ENCODE results near the gene ZNF430. TPM values are rescaled to one million over a fixed set of nuclear protein-coding genes. Genes with fewer than 3 reads are reported as not detected.

Gene ZNF430
- total and polyA plus RNA-seq, 4 donors = 0.31 to 5.3 (median 2.9) TPM

DNA sequence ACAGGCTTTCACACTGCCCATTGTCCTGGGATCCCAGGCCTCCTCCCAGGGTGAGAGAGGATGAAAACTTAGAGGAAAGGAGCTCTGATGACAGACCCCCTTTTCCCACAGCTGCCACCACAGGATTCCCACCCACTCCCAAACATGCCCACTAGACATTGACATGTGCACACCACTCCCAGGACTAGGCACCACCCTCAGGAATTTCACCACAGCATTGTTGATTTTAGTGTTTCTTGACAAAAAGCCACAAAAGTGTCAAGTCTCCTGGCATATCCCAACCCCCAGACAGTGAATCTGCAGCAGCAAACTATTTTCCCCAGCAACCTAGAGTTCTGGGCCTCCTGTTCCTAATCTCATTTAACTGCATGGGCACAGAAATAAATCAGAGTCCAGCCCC is 71.7 kb downstream of the ZNF430 start:
- no peak for DNase-seq (ENCODE audit: low spot score)
- H3K27ac ChIP-seq (ENCODE audit: low read depth in 1 of 2, low read length in 2 of 2) = no peak overlapping the region
- no peaks in the 10 kb centered on the region for H3K4me1 ChIP-seq (ENCODE audit: control insufficient read depth in 4 of 4, insufficient read depth in 4 of 4, low read length in 3 of 4)
- TF ChIP-seq, protein P1, sequence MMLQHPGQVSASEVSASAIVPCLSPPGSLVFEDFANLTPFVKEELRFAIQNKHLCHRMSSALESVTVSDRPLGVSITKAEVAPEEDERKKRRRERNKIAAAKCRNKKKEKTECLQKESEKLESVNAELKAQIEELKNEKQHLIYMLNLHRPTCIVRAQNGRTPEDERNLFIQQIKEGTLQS (IDR thresholded peaks at IDR 0.05) = no peak
- TF ChIP-seq RXRA (IDR thresholded peaks at IDR 0.05) = no peak
- TF ChIP-seq, protein P2, sequence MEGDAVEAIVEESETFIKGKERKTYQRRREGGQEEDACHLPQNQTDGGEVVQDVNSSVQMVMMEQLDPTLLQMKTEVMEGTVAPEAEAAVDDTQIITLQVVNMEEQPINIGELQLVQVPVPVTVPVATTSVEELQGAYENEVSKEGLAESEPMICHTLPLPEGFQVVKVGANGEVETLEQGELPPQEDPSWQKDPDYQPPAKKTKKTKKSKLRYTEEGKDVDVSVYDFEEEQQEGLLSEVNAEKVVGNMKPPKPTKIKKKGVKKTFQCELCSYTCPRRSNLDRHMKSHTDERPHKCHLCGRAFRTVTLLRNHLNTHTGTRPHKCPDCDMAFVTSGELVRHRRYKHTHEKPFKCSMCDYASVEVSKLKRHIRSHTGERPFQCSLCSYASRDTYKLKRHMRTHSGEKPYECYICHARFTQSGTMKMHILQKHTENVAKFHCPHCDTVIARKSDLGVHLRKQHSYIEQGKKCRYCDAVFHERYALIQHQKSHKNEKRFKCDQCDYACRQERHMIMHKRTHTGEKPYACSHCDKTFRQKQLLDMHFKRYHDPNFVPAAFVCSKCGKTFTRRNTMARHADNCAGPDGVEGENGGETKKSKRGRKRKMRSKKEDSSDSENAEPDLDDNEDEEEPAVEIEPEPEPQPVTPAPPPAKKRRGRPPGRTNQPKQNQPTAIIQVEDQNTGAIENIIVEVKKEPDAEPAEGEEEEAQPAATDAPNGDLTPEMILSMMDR (IDR thresholded peaks at IDR 0.05; ENCODE audit: low read depth, low read length, missing input control) = no peak
- TF ChIP-seq SP1 (IDR thresholded peaks at IDR 0.05) = no peak
- no peak for TF ChIP-seq EGR1 (IDR thresholded peaks at IDR 0.05; ENCODE audit: low read depth in 2 of 2)
- TF ChIP-seq, protein P3, sequence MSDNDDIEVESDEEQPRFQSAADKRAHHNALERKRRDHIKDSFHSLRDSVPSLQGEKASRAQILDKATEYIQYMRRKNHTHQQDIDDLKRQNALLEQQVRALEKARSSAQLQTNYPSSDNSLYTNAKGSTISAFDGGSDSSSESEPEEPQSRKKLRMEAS (IDR thresholded peaks at IDR 0.05) = no peak
- no peak for TF ChIP-seq YY1 (IDR thresholded peaks at IDR 0.05)
- H3K27me3 ChIP-seq (ENCODE audit: control insufficient read depth in 4 of 4, insufficient read depth in 4 of 4, low read length in 3 of 4) = no peaks in the 10 kb centered on the region
- H3K36me3 ChIP-seq (ENCODE audit: control insufficient read depth in 4 of 4, insufficient read depth in 3 of 4, low read depth in 1 of 4, low read length in 3 of 4) = no peaks in the 10 kb centered on the region
- no peak overlapping the region for H3K4me3 ChIP-seq (ENCODE audit: low read depth in 1 of 3, low read length in 3 of 3)
- H3K9ac ChIP-seq (ENCODE audit: low read depth in 1 of 2, low read length in 2 of 2) = no peak overlapping the region
- peaks cover 0 to 1% (median 0%) of the 10 kb centered on the region in 4 donors for H3K9me3 ChIP-seq (ENCODE audit: control insufficient read depth in 4 of 4, low read length in 3 of 4)

DNA sequence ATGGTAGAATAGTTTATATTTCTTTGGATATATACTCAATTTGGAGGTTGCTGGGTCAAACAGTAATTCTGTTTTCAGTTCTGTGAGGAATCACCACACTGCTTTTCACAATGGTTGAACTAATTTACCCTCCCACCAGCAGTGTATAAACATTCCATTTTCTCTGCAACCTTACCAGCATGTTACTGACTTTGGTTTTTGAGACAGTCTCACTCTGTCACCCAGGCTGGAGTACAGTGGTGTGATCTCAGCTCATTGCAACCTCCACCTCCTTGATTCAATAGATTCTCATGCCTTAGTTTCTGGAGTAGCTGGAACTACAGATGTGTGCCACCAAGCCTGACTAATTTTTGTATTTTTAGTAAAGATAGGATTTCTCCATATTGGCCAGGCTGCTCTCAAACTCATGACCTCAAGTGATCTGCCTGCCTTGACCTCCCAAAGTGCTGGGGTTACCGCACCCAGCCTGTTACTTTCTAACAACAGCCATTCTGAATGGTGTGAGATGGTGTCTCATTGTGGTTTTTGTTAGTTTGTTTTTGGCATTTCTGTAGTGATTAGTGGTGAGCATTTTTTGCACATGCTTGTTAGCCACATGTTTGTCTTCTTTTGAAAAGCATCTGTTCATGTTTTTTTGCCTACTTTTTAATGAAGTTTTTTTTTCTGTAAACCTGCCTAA is 74.0 kb downstream of the ZNF430 start:
- 90% methylated on average over 1 of the region's 1 CpG for WGBS
- Histone ChIP-seq H3K4me3 (ENCODE audit: low read depth in 1 of 3, low read length in 3 of 3) (no peak overlapping the region), H3K4me1 (ENCODE audit: control insufficient read depth in 4 of 4, insufficient read depth in 4 of 4, low read length in 3 of 4) (no peaks in the 10 kb centered on the region), H3K9ac (ENCODE audit: low read depth in 1 of 2, low read length in 2 of 2) (no peak overlapping the region), H3K27me3 (ENCODE audit: control insufficient read depth in 4 of 4, insufficient read depth in 4 of 4, low read length in 3 of 4) (no peaks in the 10 kb centered on the region), H3K27ac (ENCODE audit: low read depth in 1 of 2, low read length in 2 of 2) (no peak overlapping the region), H3K9me3 (ENCODE audit: control insufficient read depth in 4 of 4, low read length in 3 of 4) (peaks cover 0 to 1% (median 0%) of the 10 kb centered on the region in 4 donors), H3K36me3 (ENCODE audit: control insufficient read depth in 4 of 4, insufficient read depth in 3 of 4, low read depth in 1 of 4, low read length in 3 of 4) (no peaks in the 10 kb centered on the region)
- TF ChIP-seq NR2F2 (IDR thresholded peaks at IDR 0.05) = no peak
- no peak for TF ChIP-seq TAF1 (conservative IDR thresholded peaks at IDR 0.05)
- TF ChIP-seq, protein P4, sequence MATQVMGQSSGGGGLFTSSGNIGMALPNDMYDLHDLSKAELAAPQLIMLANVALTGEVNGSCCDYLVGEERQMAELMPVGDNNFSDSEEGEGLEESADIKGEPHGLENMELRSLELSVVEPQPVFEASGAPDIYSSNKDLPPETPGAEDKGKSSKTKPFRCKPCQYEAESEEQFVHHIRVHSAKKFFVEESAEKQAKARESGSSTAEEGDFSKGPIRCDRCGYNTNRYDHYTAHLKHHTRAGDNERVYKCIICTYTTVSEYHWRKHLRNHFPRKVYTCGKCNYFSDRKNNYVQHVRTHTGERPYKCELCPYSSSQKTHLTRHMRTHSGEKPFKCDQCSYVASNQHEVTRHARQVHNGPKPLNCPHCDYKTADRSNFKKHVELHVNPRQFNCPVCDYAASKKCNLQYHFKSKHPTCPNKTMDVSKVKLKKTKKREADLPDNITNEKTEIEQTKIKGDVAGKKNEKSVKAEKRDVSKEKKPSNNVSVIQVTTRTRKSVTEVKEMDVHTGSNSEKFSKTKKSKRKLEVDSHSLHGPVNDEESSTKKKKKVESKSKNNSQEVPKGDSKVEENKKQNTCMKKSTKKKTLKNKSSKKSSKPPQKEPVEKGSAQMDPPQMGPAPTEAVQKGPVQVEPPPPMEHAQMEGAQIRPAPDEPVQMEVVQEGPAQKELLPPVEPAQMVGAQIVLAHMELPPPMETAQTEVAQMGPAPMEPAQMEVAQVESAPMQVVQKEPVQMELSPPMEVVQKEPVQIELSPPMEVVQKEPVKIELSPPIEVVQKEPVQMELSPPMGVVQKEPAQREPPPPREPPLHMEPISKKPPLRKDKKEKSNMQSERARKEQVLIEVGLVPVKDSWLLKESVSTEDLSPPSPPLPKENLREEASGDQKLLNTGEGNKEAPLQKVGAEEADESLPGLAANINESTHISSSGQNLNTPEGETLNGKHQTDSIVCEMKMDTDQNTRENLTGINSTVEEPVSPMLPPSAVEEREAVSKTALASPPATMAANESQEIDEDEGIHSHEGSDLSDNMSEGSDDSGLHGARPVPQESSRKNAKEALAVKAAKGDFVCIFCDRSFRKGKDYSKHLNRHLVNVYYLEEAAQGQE (IDR thresholded peaks at IDR 0.05) = no peak
- TF ChIP-seq, protein P3 (IDR thresholded peaks at IDR 0.05) = no peak
- no peak for TF ChIP-seq FOXA2 (IDR thresholded peaks at IDR 0.05)
- TF ChIP-seq SP1 (IDR thresholded peaks at IDR 0.05) = no peak
- no peak for TF ChIP-seq JUND (IDR thresholded peaks at IDR 0.05)
- no peak for DNase-seq (ENCODE audit: low spot score)

Measured in liver (tissue), 9 donors.